Activated CD8-positive, alpha-beta memory T cell treated with anti-CD3 and anti-CD28 coated beads for 24 hours (primary cell): Measurements from ENCODE around the gene CIITA.
"Not testable (repeated sequence)": the region's sequence is repeated elsewhere in the genome, so short reads cannot be mapped to it uniquely, and the experiment has no call there.

Source experiments
- DNase-seq: peaks from one replicate; pipeline ENCODE4 v3.0.0-alpha.2; 2020

The CIITA gene

GRCh38 chr16:10964039-10964890, 87.3 kb downstream of the CIITA start:
- DNase-seq = peak; percentile 92

GRCh38 chr16:10964891-10965326, 87.9 kb downstream of the CIITA start:
- no peak for DNase-seq

- no peak for DNase-seq
Observed at GRCh38 chr16:10965440-10966061, 88.5 kb downstream of the CIITA start.

- DNase-seq = no peak
Observed at GRCh38 chr16:10966129-10966528, 89.1 kb downstream of the CIITA start.

- DNase-seq = not testable (repeated sequence)
Observed at GRCh38 chr16:10966559-10966958, 89.6 kb downstream of the CIITA start.

GRCh38 chr16:10967986-10968385, 91.0 kb downstream of the CIITA start:
- DNase-seq = no peak

- no peak for DNase-seq
Observed at GRCh38 chr16:10968498-10968897, 91.5 kb downstream of the CIITA start.

- DNase-seq = no peak
Observed at GRCh38 chr16:10969615-10970014, 92.6 kb downstream of the CIITA start.

- DNase-seq = no peak
Observed at GRCh38 chr16:10970065-10970464, 93.1 kb downstream of the CIITA start.

GRCh38 chr16:10971560-10971961, 94.6 kb downstream of the CIITA start:
- DNase-seq = peak; percentile 68

GRCh38 chr16:10972108-10972818, 95.3 kb downstream of the CIITA start:
- no peak for DNase-seq

- DNase-seq = no peak
Observed at GRCh38 chr16:10972819-10973464, 95.9 kb downstream of the CIITA start.

- DNase-seq = no peak
Observed at GRCh38 chr16:10976634-10977033, 99.6 kb downstream of the CIITA start.

GRCh38 chr16:10978124-10978523, 101.1 kb downstream of the CIITA start:
- DNase-seq = no peak

GRCh38 chr16:10978871-10979446, 102.0 kb downstream of the CIITA start:
- DNase-seq = no peak

- DNase-seq = no peak
Observed at GRCh38 chr16:10979717-10980601, 103.0 kb downstream of the CIITA start.

GRCh38 chr16:10980813-10981212, 103.8 kb downstream of the CIITA start:
- DNase-seq = no peak

GRCh38 chr16:10981697-10982216, 104.8 kb downstream of the CIITA start:
- DNase-seq = no peak

GRCh38 chr16:10982465-10983150, 105.6 kb downstream of the CIITA start:
- DNase-seq = no peak

- no peak for DNase-seq
Observed at GRCh38 chr16:10983159-10983558, 106.2 kb downstream of the CIITA start.

GRCh38 chr16:10984509-10984908, 107.5 kb downstream of the CIITA start:
- DNase-seq = no peak
